GM12878 (cell line): ENCODE data around the gene NBDY. TPM values are rescaled to one million over a fixed set of nuclear protein-coding genes. Genes with fewer than 3 reads are reported as not detected.
"Not testable (repeated sequence)": the region's sequence is repeated elsewhere in the genome, so short reads cannot be mapped to it uniquely, and the experiment has no call there.

Experiments used
- ATAC-seq: fragments of 200-7000 bp; cut with Tn5 transposase; 3 replicates; pipeline ENCODE4 v1.9.1; 2020; ENCODE audit warnings: mild to moderate bottlenecking, moderate library complexity
- BruUV-seq: library from RNA; stranded (reverse); fragments of 400-500 nt; replicated peaks from 2 replicates; lab custom pipeline; 2021; lab: Mats Ljungman, UMichigan
- CTCF ChIA-PET: fragments of 300-600 bp; sonication (Branson Sonifier 250); formaldehyde crosslinking; extraction: SDS; loops from one replicate; lab custom pipeline; 2021; ENCODE audit warnings: inconsistent platforms; lab: Yijun Ruan, JAX
- POLR2A ChIA-PET: fragments of 350-600 bp; formaldehyde crosslinking; extraction: SDS; loops from one replicate; lab custom pipeline; 2021; ENCODE audit warnings: inconsistent platforms; lab: Charles Lee
- RAD21 ChIA-PET: fragments of 300-600 bp; sonication (Branson Sonifier 250); formaldehyde crosslinking; loops from one replicate; lab custom pipeline; 2023; ENCODE audit warnings: antibody characterized with exemption; ENCODE audit not compliant: unreplicated experiment; lab: Charles Lee
- SMC1A ChIA-PET: fragments of 300-600 bp; sonication (Branson Sonifier 250); formaldehyde crosslinking; loops from one replicate; lab custom pipeline; 2023; ENCODE audit not compliant: unreplicated experiment, uncharacterized antibody; lab: Charles Lee
- DNase-seq: peaks from one replicate; pipeline ENCODE4 v3.0.0-alpha.2; 2011; ENCODE audit warnings: low read depth, low spot score
- FAIRE-seq: peaks from 3 replicates; lab custom pipeline; 2011; peaks lifted over from hg19 to GRCh38; lab: Jason Lieb, UNC
- H2AFZ ChIP-seq: 2 replicates; pipeline ENCODE4 v1.6.0; 2011; ENCODE audit warnings: low read depth, low read length, control low read depth; ENCODE audit not compliant: control insufficient read depth
- H3K27ac ChIP-seq: 2 replicates; pipeline ENCODE4 v1.5.1; 2011; ENCODE audit warnings: control low read depth; ENCODE audit not compliant: control insufficient read depth, insufficient read depth
- H3K27me3 ChIP-seq, 2 experiments: replicated peaks in 1 of 2; 2 replicates each; pipeline versions ENCODE4 v1.6.0 to v1.6.1; 2011; ENCODE audit warnings: low read length in 1 of 2; ENCODE audit not compliant: control insufficient read depth in 2 of 2, insufficient read depth in 2 of 2
- H3K36me3 ChIP-seq, 2 experiments: 2 replicates each; pipeline ENCODE4 v1.5.1; 2011; ENCODE audit warnings: low read length in 1 of 2; ENCODE audit not compliant: control insufficient read depth in 2 of 2, insufficient read depth in 2 of 2
- H3K4me1 ChIP-seq: 2 replicates; pipeline ENCODE4 v1.6.1; 2011; ENCODE audit warnings: mild to moderate bottlenecking, low read length, moderate library complexity, mixed read lengths; ENCODE audit not compliant: control insufficient read depth, insufficient read depth
- H3K4me2 ChIP-seq: 2 replicates; pipeline ENCODE4 v1.6.0; 2011; ENCODE audit warnings: control low read depth; ENCODE audit not compliant: control insufficient read depth, insufficient read depth
- H3K4me3 ChIP-seq: fragments of 200-600 bp; sonication (generic); 2 replicates; pipeline ENCODE4 v1.5.1; 2016
- H3K79me2 ChIP-seq: 2 replicates; pipeline ENCODE4 v1.6.0; 2011; ENCODE audit warnings: low read length; ENCODE audit not compliant: control insufficient read depth, insufficient read depth
- H3K9ac ChIP-seq: 2 replicates; pipeline ENCODE4 v1.8.0; 2011; ENCODE audit warnings: low read length, control low read depth, mixed read lengths; ENCODE audit not compliant: control insufficient read depth, insufficient read depth
- H3K9me3 ChIP-seq: replicated peaks from 3 replicates; pipeline ENCODE4 v1.5.1; 2011; ENCODE audit warnings: mild to moderate bottlenecking, low read length; ENCODE audit not compliant: control insufficient read depth, insufficient read depth
- H4K20me1 ChIP-seq: 2 replicates; pipeline ENCODE4 v1.6.0; 2011; ENCODE audit not compliant: control insufficient read depth, insufficient read depth
- BACH1 ChIP-seq: fragments of 450-650 bp; IDR thresholded peaks from 2 replicates; pipeline ENCODE4 v1.6.1; 2017; ENCODE audit warnings: mild to moderate bottlenecking, borderline replicate concordance
- DPF2 ChIP-seq: fragments of 450-650 bp; IDR thresholded peaks from 2 replicates; pipeline ENCODE4 v1.6.1; 2017; ENCODE audit warnings: mild to moderate bottlenecking
- ESRRA ChIP-seq: IDR thresholded peaks from 2 replicates; pipeline ENCODE4 v1.6.1; 2012; ENCODE audit warnings: mild to moderate bottlenecking, low read length, improper control_type of control experiment
- EZH2 ChIP-seq: IDR thresholded peaks from 2 replicates; pipeline ENCODE4 v1.6.1; 2012; ENCODE audit warnings: low read depth, mild to moderate bottlenecking, control low read depth, inconsistent platforms, low read length, borderline replicate concordance; ENCODE audit not compliant: control insufficient read depth
- NFYA ChIP-seq: IDR thresholded peaks from 2 replicates; pipeline ENCODE4 v1.6.1; 2011; ENCODE audit warnings: low read depth, mild to moderate bottlenecking, low read length, improper control_type of control experiment, borderline replicate concordance
- RAD21 ChIP-seq: IDR thresholded peaks from 2 replicates; pipeline ENCODE4 v1.6.1; 2011; ENCODE audit warnings: mild to moderate bottlenecking, low read depth, low read length, moderate library complexity; ENCODE audit not compliant: insufficient read depth
- RCOR1 ChIP-seq: conservative IDR thresholded peaks from 2 replicates; pipeline ENCODE4 v1.6.1; 2012; ENCODE audit warnings: low read depth, low read length, improper control_type of control experiment
- SREBF2 ChIP-seq: IDR thresholded peaks from 2 replicates; pipeline ENCODE4 v1.6.1; 2012; ENCODE audit warnings: mild to moderate bottlenecking, low read length
- WGBS: methylation state at CpG from one replicate; pipeline ENCODE4 v1.1.6; 2016; ENCODE audit warnings: low lambda C conversion rate; ENCODE audit not compliant: insufficient replicate concordance, insufficient coverage; ENCODE audit errors: missing lambda C conversion rate; 5-methylcytosine and 5-hydroxymethylcytosine counted together
- in situ Hi-C: fragments of 300-500 bp; cut with MboI; formaldehyde crosslinking; loops from 9 replicates; pipeline ENCODE4 v1.14.3; 2018; ENCODE audit warnings: mixed read lengths
- intact Hi-C: fragments of 100-400 bp; cut with micrococcal nuclease; formaldehyde crosslinking; loops from one replicate; pipeline ENCODE4 v1.14.2; 2022; ENCODE audit not compliant: unreplicated experiment
- polyA plus RNA-seq, 11 experiments: library from polyadenylated mRNA; depleted of rRNA in 4 of 11; unstranded in 6 of 11; stranded (reverse) in 5 of 11; fragments of >200 nt; fragmentation: Nextera tagmentation in 4 of 11; fragmentation: Illumina TruSeq in 1 of 11; extraction: Ambion mirVana in 4 of 11; extraction: Trizol in 1 of 11; gene quantifications; 1 replicate in 1 of 11; 2 replicates in 10 of 11; pipeline versions ENCODE4 v1.2.1 to v1.2.3, GENCODE V29; 2011 to 2016; ENCODE audit warnings: inconsistent platforms in 2 of 11, missing spikeins in 2 of 11, low read depth in 1 of 11
- total RNA-seq, 4 experiments: library from RNA; depleted of rRNA in 3 of 4; stranded (reverse); fragments of >200 nt in 3 of 4; fragmentation: Illumina TruSeq in 1 of 4; extraction: Trizol in 1 of 4; gene quantifications; 2 replicates each; pipeline versions ENCODE4 v1.2.1 to v1.2.3, GENCODE V29; 2013 to 2021
- TF ChIP-seq, protein P1 (sequence below), 3 experiments: IDR thresholded peaks in 2 of 3; conservative IDR thresholded peaks in 1 of 3; 2 replicates each; pipeline ENCODE4 v1.5.1; 2011; ENCODE audit warnings: low read depth in 3 of 3, low read length in 3 of 3, mild to moderate bottlenecking in 3 of 3, control low read depth in 2 of 3, moderate library complexity in 2 of 3, inconsistent platforms in 1 of 3, mixed read lengths in 1 of 3; ENCODE audit not compliant: control insufficient read depth in 2 of 3, insufficient read depth in 1 of 3; ENCODE audit errors: extremely low read depth in 1 of 3

NBDY gene
- total and polyA plus RNA-seq, 10 of the 15 experiments (the other 5 are each of a cell fraction or from before 2014, with no cell fraction given) = 10.8 to 122 (median 61.5) TPM

DNA sequence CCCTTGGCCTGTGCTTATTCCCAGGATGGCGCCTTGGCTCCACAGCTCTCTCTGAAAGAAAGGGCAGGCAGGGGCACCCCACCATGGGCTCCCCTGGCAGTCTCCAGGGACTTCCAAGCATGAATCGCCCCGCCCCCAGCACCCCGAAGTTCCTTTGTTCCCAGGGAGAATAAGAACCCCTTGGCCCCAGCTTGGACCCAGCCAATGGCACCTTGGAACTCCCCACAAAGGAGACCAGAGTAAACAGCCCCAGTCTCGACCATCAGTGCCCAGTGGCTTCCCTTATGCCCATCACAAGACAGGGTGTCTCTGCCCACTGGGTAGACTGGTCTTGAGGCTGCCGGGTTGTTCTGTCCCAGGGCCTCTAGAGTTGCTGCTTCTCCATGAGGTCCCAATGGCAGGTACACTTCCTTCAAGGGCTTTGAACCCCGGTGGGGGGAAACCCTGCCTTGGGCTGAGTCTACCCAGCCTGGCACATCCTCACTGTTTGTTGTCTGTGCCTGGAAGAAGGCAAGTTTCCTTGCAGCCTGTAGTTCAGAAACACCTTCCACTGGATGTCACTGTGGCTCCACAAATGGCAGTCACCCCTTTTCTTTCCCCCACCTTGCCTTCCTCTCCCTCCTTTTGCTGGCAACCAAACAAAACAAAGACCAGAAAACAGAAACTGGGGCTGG lies 30.8 kb downstream of the NBDY start:
- Histone ChIP-seq H2AFZ (no peak overlapping the region), H3K27ac (no peak overlapping the region), H3K4me2 (no peak overlapping the region), H3K36me3 (no peaks in the 10 kb centered on the region), H4K20me1 (no peaks in the 10 kb centered on the region), H3K9ac (no peak overlapping the region), H3K4me1 (peaks cover 29% of the 10 kb centered on the region), H3K27me3 (no peaks in the 10 kb centered on the region), H3K9me3 (no peaks in the 10 kb centered on the region), H3K79me2 (peaks cover 4% of the 10 kb centered on the region), H3K4me3 (no peak overlapping the region)
- TF ChIP-seq, protein P1, sequence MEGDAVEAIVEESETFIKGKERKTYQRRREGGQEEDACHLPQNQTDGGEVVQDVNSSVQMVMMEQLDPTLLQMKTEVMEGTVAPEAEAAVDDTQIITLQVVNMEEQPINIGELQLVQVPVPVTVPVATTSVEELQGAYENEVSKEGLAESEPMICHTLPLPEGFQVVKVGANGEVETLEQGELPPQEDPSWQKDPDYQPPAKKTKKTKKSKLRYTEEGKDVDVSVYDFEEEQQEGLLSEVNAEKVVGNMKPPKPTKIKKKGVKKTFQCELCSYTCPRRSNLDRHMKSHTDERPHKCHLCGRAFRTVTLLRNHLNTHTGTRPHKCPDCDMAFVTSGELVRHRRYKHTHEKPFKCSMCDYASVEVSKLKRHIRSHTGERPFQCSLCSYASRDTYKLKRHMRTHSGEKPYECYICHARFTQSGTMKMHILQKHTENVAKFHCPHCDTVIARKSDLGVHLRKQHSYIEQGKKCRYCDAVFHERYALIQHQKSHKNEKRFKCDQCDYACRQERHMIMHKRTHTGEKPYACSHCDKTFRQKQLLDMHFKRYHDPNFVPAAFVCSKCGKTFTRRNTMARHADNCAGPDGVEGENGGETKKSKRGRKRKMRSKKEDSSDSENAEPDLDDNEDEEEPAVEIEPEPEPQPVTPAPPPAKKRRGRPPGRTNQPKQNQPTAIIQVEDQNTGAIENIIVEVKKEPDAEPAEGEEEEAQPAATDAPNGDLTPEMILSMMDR (IDR thresholded peaks at IDR 0.05 in 2 of 3, conservative IDR thresholded peaks at IDR 0.05 in 1 of 3; ENCODE audit: control insufficient read depth in 2 of 3, extremely low read depth in 1 of 3, insufficient read depth in 1 of 3, low read depth in 3 of 3, low read length in 3 of 3) = peak in 1 of 3 experiments; percentile 39; a peak in 2 of 6 replicates
- TF ChIP-seq RAD21 = 0 out of 2 replicates have a peak, but pooled peaks have one; percentile 21
- no peak for TF ChIP-seq RCOR1
- no peak for TF ChIP-seq BACH1
- no peak for TF ChIP-seq SREBF2
- TF ChIP-seq NFYA = no peak
- no peak for TF ChIP-seq DPF2
- TF ChIP-seq ESRRA = no peak
- no peak for TF ChIP-seq EZH2
- BruUV-seq = no TSS peak
- ATAC-seq (no peak), FAIRE-seq (no peak), DNase-seq (no peak)
- RAD21 ChIA-PET = no interaction called here
- in situ Hi-C loops = no loop called here
- POLR2A ChIA-PET = no interaction called here
- CTCF ChIA-PET = no interaction called here
- 74% methylated on average over 7 of the region's 7 CpGs for WGBS
- intact Hi-C loops = loop anchor here (10.0 kb wide), 1 partner anchor 365 kb away; the partner anchor contains the start of gene SPIN2B
- SMC1A ChIA-PET = no interaction called here

DNA sequence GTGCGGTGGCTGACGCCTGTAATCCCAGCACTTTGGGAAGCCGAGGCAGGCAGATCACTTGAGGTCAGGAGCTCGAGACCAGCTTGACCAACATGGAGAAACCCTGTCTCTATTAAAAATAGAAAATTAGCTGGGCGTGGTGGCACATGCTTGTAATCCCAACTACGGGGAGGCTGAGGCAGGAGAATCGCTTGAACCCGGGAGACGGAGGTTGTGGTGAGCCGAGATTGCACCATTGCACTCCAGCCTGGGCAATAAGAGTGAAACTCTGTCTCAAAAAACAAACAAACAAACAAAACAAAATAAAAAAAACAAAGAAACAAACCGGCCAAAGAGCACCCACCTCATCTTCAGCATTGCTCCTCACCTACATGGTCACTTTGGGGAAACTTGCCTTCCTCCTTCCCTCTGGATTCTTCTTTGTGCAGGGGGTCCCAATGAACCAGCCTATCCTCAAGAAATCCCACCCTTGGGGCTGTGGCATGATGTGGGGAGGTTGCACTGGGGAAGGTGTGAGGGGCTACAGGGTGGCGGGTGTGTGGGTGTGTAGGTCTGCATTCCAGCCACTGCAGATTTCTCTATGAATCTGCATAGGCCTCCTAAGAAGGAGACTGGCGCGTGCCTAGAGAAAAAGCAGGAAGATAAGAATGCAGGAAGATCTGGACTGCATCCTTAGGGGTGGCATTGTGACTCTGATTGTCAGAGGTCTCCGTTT lies 31.5 kb downstream of the NBDY start:
- SMC1A ChIA-PET, H3K9ac ChIP-seq, POLR2A ChIA-PET, DNase-seq, H3K79me2 ChIP-seq, ATAC-seq, FAIRE-seq, BruUV-seq, H3K36me3 ChIP-seq, H2AFZ ChIP-seq, H3K27ac ChIP-seq, H4K20me1 ChIP-seq, H3K9me3 ChIP-seq, in situ Hi-C loops, CTCF ChIA-PET, H3K4me2 ChIP-seq, H3K4me3 ChIP-seq, intact Hi-C loops, RAD21 ChIA-PET, H3K27me3 ChIP-seq: not testable (repeated sequence)
- 82% methylated on average over 15 of the region's 15 CpGs for WGBS
- H3K4me1 ChIP-seq = peaks cover 35% of the 10 kb centered on the region
